ENCODE results near the gene RHOU.

DNA sequence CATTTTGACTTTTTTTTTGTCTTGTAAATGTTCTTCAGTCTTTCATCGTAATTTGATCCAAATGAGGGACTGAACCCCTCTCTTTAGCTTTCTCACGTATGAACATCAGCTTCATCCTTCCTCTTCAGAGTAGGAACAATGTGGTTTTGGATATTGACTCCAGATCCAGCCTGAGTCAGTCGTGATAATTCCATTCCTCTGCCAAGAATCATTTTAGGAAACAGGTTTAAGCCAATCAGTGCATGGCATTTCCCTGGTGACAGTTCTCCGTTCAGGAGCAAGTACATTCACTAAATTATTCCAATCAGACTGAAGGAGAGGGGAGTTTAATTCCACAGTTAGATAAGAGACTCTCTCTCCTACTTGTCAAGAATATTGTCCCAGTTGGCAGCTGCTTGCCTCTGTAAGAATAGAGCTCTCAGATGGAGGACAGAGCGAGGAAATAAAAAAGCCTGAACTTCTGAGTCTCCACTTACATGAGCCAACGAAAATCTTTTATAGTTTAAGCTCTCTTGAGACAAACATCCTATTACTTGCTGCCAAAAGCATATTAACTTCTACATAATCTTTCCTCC lies 18.6 kb downstream of the RHOU start:
- TF ChIP-seq, protein P1, sequence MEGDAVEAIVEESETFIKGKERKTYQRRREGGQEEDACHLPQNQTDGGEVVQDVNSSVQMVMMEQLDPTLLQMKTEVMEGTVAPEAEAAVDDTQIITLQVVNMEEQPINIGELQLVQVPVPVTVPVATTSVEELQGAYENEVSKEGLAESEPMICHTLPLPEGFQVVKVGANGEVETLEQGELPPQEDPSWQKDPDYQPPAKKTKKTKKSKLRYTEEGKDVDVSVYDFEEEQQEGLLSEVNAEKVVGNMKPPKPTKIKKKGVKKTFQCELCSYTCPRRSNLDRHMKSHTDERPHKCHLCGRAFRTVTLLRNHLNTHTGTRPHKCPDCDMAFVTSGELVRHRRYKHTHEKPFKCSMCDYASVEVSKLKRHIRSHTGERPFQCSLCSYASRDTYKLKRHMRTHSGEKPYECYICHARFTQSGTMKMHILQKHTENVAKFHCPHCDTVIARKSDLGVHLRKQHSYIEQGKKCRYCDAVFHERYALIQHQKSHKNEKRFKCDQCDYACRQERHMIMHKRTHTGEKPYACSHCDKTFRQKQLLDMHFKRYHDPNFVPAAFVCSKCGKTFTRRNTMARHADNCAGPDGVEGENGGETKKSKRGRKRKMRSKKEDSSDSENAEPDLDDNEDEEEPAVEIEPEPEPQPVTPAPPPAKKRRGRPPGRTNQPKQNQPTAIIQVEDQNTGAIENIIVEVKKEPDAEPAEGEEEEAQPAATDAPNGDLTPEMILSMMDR (conservative IDR thresholded peaks at IDR 0.05 in 1 of 2, IDR thresholded peaks at IDR 0.05 in 1 of 2; ENCODE audit: extremely low read depth in 1 of 2, insufficient read depth in 1 of 2, low read depth in 1 of 2, low read length in 2 of 2), result no peak
- TF ChIP-seq EZH2 (IDR thresholded peaks at IDR 0.05; ENCODE audit: borderline replicate concordance, low read length), result no peak

Measured in mammary epithelial cell (primary cell).